Stimulated activated CD8-positive, alpha-beta memory T cell treated with anti-CD3 and anti-CD28 coated beads, Interleukin-15, amount 100 ng/mL, for 1 hour (primary cell): Measurements from ENCODE around the gene CXCL1.

ENCODE experiments used
- DNase-seq: peaks from one replicate; pipeline ENCODE4 v3.0.0-alpha.2; 2020; ENCODE audit warnings: low read depth

CXCL1 gene

GRCh38 chr4:73852771-73853170 lies 16.4 kb upstream of the CXCL1 start:
- DNase-seq, result no peak

GRCh38 chr4:73853246-73853704 lies 15.9 kb upstream of the CXCL1 start, which contains the start of gene PF4V1:
Gene PF4V1, plus strand, starts transcription at chr4:73853296. Its CDS starts 67 bp downstream, at chr4:73853363.
- DNase-seq, result no peak

- no peak for DNase-seq
Measured at GRCh38 chr4:73853718-73854473, 15.3 kb upstream of the CXCL1 start.

- no peak for DNase-seq
Measured at GRCh38 chr4:73855406-73855805, 13.8 kb upstream of the CXCL1 start.

GRCh38 chr4:73856518-73856917 lies 12.7 kb upstream of the CXCL1 start:
- no peak for DNase-seq

- no peak for DNase-seq
Measured at GRCh38 chr4:73859614-73860088, 9.5 kb upstream of the CXCL1 start.

- DNase-seq, result no peak
Measured at GRCh38 chr4:73860181-73860580, 9.0 kb upstream of the CXCL1 start.

- no peak for DNase-seq
Measured at GRCh38 chr4:73860917-73861316, 8.3 kb upstream of the CXCL1 start.

GRCh38 chr4:73862322-73862721 lies 6.9 kb upstream of the CXCL1 start:
- no peak for DNase-seq

- no peak for DNase-seq
Measured at GRCh38 chr4:73864365-73864764, 4.8 kb upstream of the CXCL1 start.

GRCh38 chr4:73864961-73865360 lies 4.2 kb upstream of the CXCL1 start:
- DNase-seq, result no peak

GRCh38 chr4:73865431-73866096 lies 3.6 kb upstream of the CXCL1 start:
- no peak for DNase-seq

GRCh38 chr4:73866246-73866645 lies 2.9 kb upstream of the CXCL1 start:
- no peak for DNase-seq

GRCh38 chr4:73867783-73868182 lies 1.4 kb upstream of the CXCL1 start:
- no peak for DNase-seq

GRCh38 chr4:73868206-73869129 lies 725 bp upstream of the CXCL1 start:
- no peak for DNase-seq

GRCh38 chr4:73870260-73870659 lies 1.1 kb downstream of the CXCL1 start:
- DNase-seq, result no peak

- no peak for DNase-seq
Measured at GRCh38 chr4:73870768-73871167, 1.6 kb downstream of the CXCL1 start.

GRCh38 chr4:73871511-73872310 lies 2.5 kb downstream of the CXCL1 start:
- DNase-seq, result no peak

- no peak for DNase-seq
Measured at GRCh38 chr4:73872316-73873108, 3.3 kb downstream of the CXCL1 start.

GRCh38 chr4:73874386-73874785 lies 5.2 kb downstream of the CXCL1 start:
- DNase-seq, result no peak

- DNase-seq, result no peak
Measured at GRCh38 chr4:73875401-73875800, 6.2 kb downstream of the CXCL1 start.
